Measurements from ENCODE around the gene COX18. TPM values are rescaled to one million over a fixed set of nuclear protein-coding genes. Genes with fewer than 3 reads are reported as not detected.

Gene COX18
- total RNA-seq, 2 donors from 2014 or later: 12.5 to 22.1 TPM

- Histone ChIP-seq H3K9me3 (no peaks in the 10 kb centered on the region), H3K4me1 (no peaks in the 10 kb centered on the region), H3K27ac (no peak overlapping the region), H3K36me3 (replicated peaks in 1 of 2; ENCODE audit: insufficient read depth in 1 of 2, low read depth in 2 of 2) (peaks cover 0 to 8% of the 10 kb centered on the region in 2 donors), H3K4me3 (no peak overlapping the region), H3K27me3 (no peaks in the 10 kb centered on the region)
- intact Hi-C loops (cut with DNase I): no loop called here
- DNase-seq (no peak), ATAC-seq (no peak)
- TF ChIP-seq CTCF (IDR thresholded peaks at IDR 0.05): no peak
- no peak for TF ChIP-seq POLR2A (IDR thresholded peaks at IDR 0.05)
Observed at GRCh38 chr4:73087871-73088270, 18.4 kb upstream of the COX18 start.

GRCh38 chr4:73086095-73086868 is 16.8 kb upstream of the COX18 start:
- H3K4me3 ChIP-seq: no peak overlapping the region
- H3K27me3 ChIP-seq: no peaks in the 10 kb centered on the region
- 33 to 40% methylated on average over 6 of the region's 6 CpGs for WGBS, 2 donors
- TF ChIP-seq CTCF (IDR thresholded peaks at IDR 0.05): no peak
- no peak for TF ChIP-seq POLR2A (IDR thresholded peaks at IDR 0.05)
- H3K4me1 ChIP-seq: no peaks in the 10 kb centered on the region
- intact Hi-C loops (cut with DNase I): no loop called here
- no peak overlapping the region for H3K27ac ChIP-seq
- H3K9me3 ChIP-seq: no peaks in the 10 kb centered on the region
- DNase-seq (no peak), ATAC-seq (no peak)
- H3K36me3 ChIP-seq (replicated peaks in 1 of 2; ENCODE audit: insufficient read depth in 1 of 2, low read depth in 2 of 2): peaks cover 0 to 7% of the 10 kb centered on the region in 2 donors

GRCh38 chr4:73080789-73081188 is 11.3 kb upstream of the COX18 start:
- DNase-seq (no peak), ATAC-seq (no peak)
- Histone ChIP-seq H3K9me3 (no peaks in the 10 kb centered on the region), H3K27me3 (no peaks in the 10 kb centered on the region), H3K4me1 (no peaks in the 10 kb centered on the region), H3K36me3 (replicated peaks in 1 of 2; ENCODE audit: insufficient read depth in 1 of 2, low read depth in 2 of 2) (peaks cover 8 to 19% of the 10 kb centered on the region in 2 donors), H3K27ac (no peak overlapping the region), H3K4me3 (no peak overlapping the region)
- TF ChIP-seq POLR2A (IDR thresholded peaks at IDR 0.05) (no peak), CTCF (IDR thresholded peaks at IDR 0.05) (no peak)
- intact Hi-C loops (cut with DNase I): no loop called here
- WGBS, 2 donors: 79 to 85% methylated on average over 3 of the region's 3 CpGs

- WGBS, 2 donors: 78 to 80% methylated on average over 3 of the region's 3 CpGs
- no peak overlapping the region for H3K27ac ChIP-seq
- no peak overlapping the region for H3K4me3 ChIP-seq
- no peaks in the 10 kb centered on the region for H3K27me3 ChIP-seq
- ATAC-seq (no peak), DNase-seq (no peak)
- peaks cover 8 to 25% of the 10 kb centered on the region in 2 donors for H3K36me3 ChIP-seq (replicated peaks in 1 of 2; ENCODE audit: insufficient read depth in 1 of 2, low read depth in 2 of 2)
- no peaks in the 10 kb centered on the region for H3K9me3 ChIP-seq
- no peak for TF ChIP-seq POLR2A (IDR thresholded peaks at IDR 0.05)
- TF ChIP-seq CTCF (IDR thresholded peaks at IDR 0.05): no peak
- no peaks in the 10 kb centered on the region for H3K4me1 ChIP-seq
- intact Hi-C loops (cut with DNase I): no loop called here
Observed at GRCh38 chr4:73075832-73076231, 6.3 kb upstream of the COX18 start.

GRCh38 chr4:73070074-73070390 is 516 bp upstream of the COX18 start:
- Histone ChIP-seq H3K36me3 (replicated peaks in 1 of 2; ENCODE audit: insufficient read depth in 1 of 2, low read depth in 2 of 2) (peaks cover 0 to 6% of the 10 kb centered on the region in 2 donors), H3K4me1 (peaks cover 22% of the 10 kb centered on the region), H3K9me3 (no peaks in the 10 kb centered on the region), H3K4me3 (peak overlapping the region in 1 of 2 donors; percentile 14), H3K27ac (peak overlapping the region; percentile 91 to 97 (median 94)), H3K27me3 (no peaks in the 10 kb centered on the region)
- 0 to 2% methylated on average over 9 of the region's 9 CpGs for WGBS, 2 donors
- TF ChIP-seq POLR2A (IDR thresholded peaks at IDR 0.05) (no peak), CTCF (IDR thresholded peaks at IDR 0.05) (no peak)
- DNase-seq (no peak), ATAC-seq (peak; percentile 33)
- intact Hi-C loops (cut with DNase I): no loop called here
